Prostate gland (tissue), 2 donors: ENCODE measurements around the gene KIDINS220. TPM values are rescaled to one million over a fixed set of nuclear protein-coding genes. Genes with fewer than 3 reads are reported as not detected.

Source experiments
- DNase-seq: peaks from one replicate; pipeline ENCODE4 v3.0.0-alpha.2; 2019; ENCODE audit warnings: low spot score
- H3K27ac ChIP-seq, 2 donors: fragments of 200-600 bp; sonication (generic); 2 replicates each; pipeline ENCODE4 v1.5.1; 2017 to 2019
- H3K27me3 ChIP-seq: fragments of 200-600 bp; sonication (generic); replicated peaks from 2 replicates; pipeline ENCODE4 v1.5.1; 2019; ENCODE audit not compliant: insufficient read depth
- H3K36me3 ChIP-seq, 2 donors: fragments of 200-600 bp; sonication (generic); 1 replicate in 1 of 2; 2 replicates in 1 of 2; pipeline versions ENCODE4 v1.5.1 to v1.8.1; 2017 to 2019
- H3K4me1 ChIP-seq: fragments of 200-600 bp; sonication (generic); replicated peaks from 2 replicates; pipeline ENCODE4 v1.5.1; 2019
- H3K4me3 ChIP-seq, 2 donors: fragments of 200-600 bp; sonication (generic); 2 replicates each; pipeline ENCODE4 v1.5.1; 2017 to 2019
- H3K9me3 ChIP-seq: fragments of 200-600 bp; sonication (generic); 2 replicates; pipeline ENCODE4 v1.5.1; 2017
- POLR2A ChIP-seq: fragments of 450-650 bp; IDR thresholded peaks from one replicate; pipeline ENCODE4 v1.6.1; 2016; ENCODE audit warnings: antibody characterized with exemption, mild to moderate bottlenecking
- POLR2AphosphoS5 ChIP-seq: sonication (generic); formaldehyde crosslinking; IDR thresholded peaks from one replicate; pipeline ENCODE4 v1.6.1; 2017; ENCODE audit warnings: antibody characterized with exemption
- WGBS: methylation state at CpG from one replicate; pipeline ENCODE4 v1.1.5; 2018; 5-methylcytosine and 5-hydroxymethylcytosine counted together
- intact Hi-C: fragments of 100-400 bp; cut with DNase I; formaldehyde crosslinking; loops from one replicate; pipeline ENCODE4 v1.14.2; 2022
- total RNA-seq, 2 donors: library from RNA; depleted of rRNA; stranded (reverse); fragments of >200 nt; gene quantifications; one replicate each; pipeline ENCODE4 v1.1.0, GENCODE V29; 2016
- TF ChIP-seq, protein P1 (sequence below), 4 experiments: fragments of 200-600 bp in 2 of 4; fragments of 450-650 bp in 2 of 4; sonication (generic) in 2 of 4; IDR thresholded peaks; 1 replicate in 3 of 4; 2 replicates in 1 of 4; pipeline ENCODE4 v1.5.1; 2016 to 2019; ENCODE audit warnings: antibody characterized with exemption in 4 of 4, mild to moderate bottlenecking in 2 of 4, moderate library complexity in 2 of 4

KIDINS220 gene
- total RNA-seq, 2 donors from 2014 or later, result 46.2 to 84.5 TPM

DNA sequence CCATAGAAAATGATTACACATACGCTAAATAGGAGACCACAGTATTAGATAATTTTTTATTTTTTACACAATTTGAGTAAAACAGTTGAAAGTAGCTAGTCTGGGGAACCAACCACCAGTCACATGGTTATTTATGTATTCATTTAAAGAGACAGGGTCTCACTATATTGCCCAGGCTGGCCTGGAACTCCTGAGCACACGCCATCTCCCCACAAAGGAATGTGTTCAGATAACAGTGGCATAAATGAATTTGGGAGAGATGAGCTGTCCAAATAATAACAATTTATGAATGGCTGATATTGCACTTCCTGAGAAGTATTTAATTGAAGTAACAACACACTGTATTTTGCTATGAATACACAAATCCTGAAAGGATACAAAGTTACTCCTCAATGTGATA, 39.7 kb downstream of the KIDINS220 start:
- no peaks in the 10 kb centered on the region for H3K9me3 ChIP-seq
- H3K4me3 ChIP-seq, result no peak overlapping the region
- peaks cover 0 to 4% of the 10 kb centered on the region in 2 donors for H3K36me3 ChIP-seq
- no peak for DNase-seq
- no peaks in the 10 kb centered on the region for H3K4me1 ChIP-seq
- TF ChIP-seq, protein P1, sequence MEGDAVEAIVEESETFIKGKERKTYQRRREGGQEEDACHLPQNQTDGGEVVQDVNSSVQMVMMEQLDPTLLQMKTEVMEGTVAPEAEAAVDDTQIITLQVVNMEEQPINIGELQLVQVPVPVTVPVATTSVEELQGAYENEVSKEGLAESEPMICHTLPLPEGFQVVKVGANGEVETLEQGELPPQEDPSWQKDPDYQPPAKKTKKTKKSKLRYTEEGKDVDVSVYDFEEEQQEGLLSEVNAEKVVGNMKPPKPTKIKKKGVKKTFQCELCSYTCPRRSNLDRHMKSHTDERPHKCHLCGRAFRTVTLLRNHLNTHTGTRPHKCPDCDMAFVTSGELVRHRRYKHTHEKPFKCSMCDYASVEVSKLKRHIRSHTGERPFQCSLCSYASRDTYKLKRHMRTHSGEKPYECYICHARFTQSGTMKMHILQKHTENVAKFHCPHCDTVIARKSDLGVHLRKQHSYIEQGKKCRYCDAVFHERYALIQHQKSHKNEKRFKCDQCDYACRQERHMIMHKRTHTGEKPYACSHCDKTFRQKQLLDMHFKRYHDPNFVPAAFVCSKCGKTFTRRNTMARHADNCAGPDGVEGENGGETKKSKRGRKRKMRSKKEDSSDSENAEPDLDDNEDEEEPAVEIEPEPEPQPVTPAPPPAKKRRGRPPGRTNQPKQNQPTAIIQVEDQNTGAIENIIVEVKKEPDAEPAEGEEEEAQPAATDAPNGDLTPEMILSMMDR (IDR thresholded peaks at IDR 0.05), result no peak
- TF ChIP-seq POLR2AphosphoS5 (no peak), POLR2A (no peak)
- H3K27ac ChIP-seq, result no peak overlapping the region
- intact Hi-C loops, result no loop called here
- WGBS, result 95% methylated on average over 2 of the region's 2 CpGs
- no peaks in the 10 kb centered on the region for H3K27me3 ChIP-seq

DNA sequence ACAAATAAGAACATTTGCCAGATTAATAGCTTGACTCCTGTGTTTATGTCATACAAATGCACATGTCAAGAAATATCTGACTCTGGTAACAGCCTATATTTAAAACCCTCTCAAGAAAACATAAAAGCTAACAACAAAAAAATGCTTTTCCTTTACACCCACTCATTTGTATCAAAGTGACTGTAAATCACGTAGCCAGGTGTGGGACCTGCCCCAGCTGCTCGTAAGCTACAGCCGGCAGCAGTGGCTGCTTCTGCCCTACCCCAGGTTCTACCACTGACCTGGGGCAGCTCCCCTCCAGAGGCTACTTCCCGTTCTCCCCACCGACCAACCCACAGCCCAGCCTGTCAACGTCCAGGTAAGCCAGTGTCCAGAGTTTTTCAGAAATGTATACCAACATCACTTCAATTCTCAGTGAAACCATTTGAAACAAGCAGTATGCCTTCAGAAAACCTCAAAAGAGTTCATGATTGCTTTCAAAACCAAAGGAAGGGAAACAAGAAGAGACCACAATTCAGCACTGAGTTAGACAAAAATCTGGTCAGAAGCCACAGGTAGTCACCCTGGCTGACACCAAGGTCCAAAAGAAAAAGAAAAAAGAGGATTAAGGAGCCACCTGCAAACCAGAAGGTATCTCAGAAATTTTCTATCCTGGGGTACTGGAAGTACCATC, 40.4 kb downstream of the KIDINS220 start:
- intact Hi-C loops, result no loop called here
- H3K4me3 ChIP-seq, result no peak overlapping the region
- no peaks in the 10 kb centered on the region for H3K4me1 ChIP-seq
- H3K27ac ChIP-seq, result no peak overlapping the region
- whole genome bisulfite sequencing, result 77% methylated on average over 6 of the region's 6 CpGs
- TF ChIP-seq POLR2AphosphoS5 (no peak), POLR2A (no peak)
- TF ChIP-seq, protein P1 (IDR thresholded peaks at IDR 0.05), result no peak
- no peak for DNase-seq
- peaks cover 0 to 4% of the 10 kb centered on the region in 2 donors for H3K36me3 ChIP-seq
- no peaks in the 10 kb centered on the region for H3K9me3 ChIP-seq
- H3K27me3 ChIP-seq, result no peaks in the 10 kb centered on the region

DNA sequence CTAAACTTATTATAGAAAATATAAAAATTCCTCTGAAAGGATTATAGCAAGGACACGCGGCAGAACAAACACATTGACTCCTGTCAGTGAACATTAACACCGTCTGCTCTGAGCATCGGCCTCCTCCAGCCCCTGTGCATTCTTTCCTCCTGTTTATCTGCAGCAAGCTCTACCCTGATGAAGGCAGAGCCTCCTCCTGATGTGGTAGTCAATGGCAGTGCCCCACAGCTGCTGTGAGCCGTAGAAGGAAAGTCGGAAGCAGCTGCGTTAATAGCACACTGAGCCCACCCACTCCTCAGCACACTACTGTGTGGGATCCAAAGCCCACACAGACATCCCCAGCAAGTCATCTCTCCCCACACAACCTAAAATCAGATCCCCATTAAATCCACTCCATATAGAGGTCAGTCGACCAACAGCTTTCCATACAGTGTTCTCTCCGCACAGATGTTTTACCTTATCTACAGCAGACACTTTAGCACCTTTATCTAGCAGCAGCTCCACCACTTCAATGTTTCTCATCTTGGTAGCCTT, 41.0 kb downstream of the KIDINS220 start:
- Histone ChIP-seq H3K27ac (no peak overlapping the region), H3K4me1 (no peaks in the 10 kb centered on the region), H3K36me3 (peaks cover 0 to 4% of the 10 kb centered on the region in 2 donors), H3K27me3 (no peaks in the 10 kb centered on the region), H3K4me3 (no peak overlapping the region), H3K9me3 (no peaks in the 10 kb centered on the region)
- WGBS, result 83% methylated on average over 9 of the region's 9 CpGs
- DNase-seq, result no peak
- intact Hi-C loops, result no loop called here
- TF ChIP-seq POLR2AphosphoS5 (no peak), POLR2A (no peak)
- TF ChIP-seq, protein P1 (IDR thresholded peaks at IDR 0.05), result no peak

DNA sequence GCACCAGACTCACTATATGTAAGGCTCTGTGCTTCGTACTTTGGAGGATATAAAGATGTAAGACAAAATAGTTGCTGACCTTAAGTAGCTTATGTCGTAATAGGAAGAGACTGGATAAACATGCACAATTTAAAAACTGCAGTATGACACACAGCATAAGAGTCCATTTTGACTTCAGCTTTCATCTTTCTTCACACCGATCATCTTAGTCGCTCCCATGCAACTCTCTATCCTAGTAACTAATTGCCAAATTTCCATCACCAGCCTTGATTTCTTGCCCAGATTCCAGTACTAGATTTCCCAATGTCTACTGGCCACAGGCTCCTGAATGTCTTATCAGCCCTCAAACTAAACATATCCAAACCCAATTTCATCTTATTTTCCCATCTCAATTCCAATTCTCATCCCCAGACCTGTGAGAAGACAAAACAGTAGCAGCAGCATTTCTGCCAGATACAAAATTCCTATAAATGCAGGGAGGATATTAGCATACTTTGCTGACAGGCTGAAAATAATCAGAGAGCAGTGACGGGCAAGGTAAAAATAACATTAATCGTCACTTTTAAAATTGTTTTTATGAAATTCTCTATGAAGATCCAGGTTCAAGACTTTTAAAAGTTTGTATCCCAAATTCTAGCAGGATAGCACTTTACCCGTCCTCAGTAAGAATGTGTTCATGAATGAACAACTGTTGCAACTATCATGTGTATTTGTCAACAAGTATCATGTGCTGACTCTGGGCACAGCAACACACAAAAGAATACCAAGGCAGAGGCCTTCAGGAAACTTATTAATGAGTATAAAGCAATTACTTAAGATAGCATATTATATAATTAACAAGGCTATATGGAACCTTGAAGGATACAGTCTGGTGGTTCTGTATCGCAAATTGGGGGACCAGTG, 42.2 kb downstream of the KIDINS220 start:
- intact Hi-C loops, result no loop called here
- no peaks in the 10 kb centered on the region for H3K9me3 ChIP-seq
- TF ChIP-seq, protein P1 (IDR thresholded peaks at IDR 0.05), result no peak
- TF ChIP-seq POLR2A (no peak), POLR2AphosphoS5 (no peak)
- H3K36me3 ChIP-seq, result peaks cover 0 to 4% of the 10 kb centered on the region in 2 donors
- WGBS, result 95% methylated on average over 8 of the region's 8 CpGs
- H3K27ac ChIP-seq, result no peak overlapping the region
- no peak for DNase-seq
- H3K4me1 ChIP-seq, result no peaks in the 10 kb centered on the region
- H3K27me3 ChIP-seq, result no peaks in the 10 kb centered on the region
- no peak overlapping the region for H3K4me3 ChIP-seq
